A673 (cell line): ENCODE results near the gene WFDC2. TPM values are rescaled to one million over a fixed set of nuclear protein-coding genes. Genes with fewer than 3 reads are reported as not detected.

ENCODE experiments used
- BruUV-seq: library from RNA; stranded (reverse); fragments of 400-500 nt; replicated peaks from 2 replicates; lab custom pipeline; 2021; lab: Mats Ljungman, UMichigan
- CTCF ChIA-PET: fragments of 300-600 bp; sonication (Branson Sonifier 250); formaldehyde crosslinking; loops from one replicate; lab custom pipeline; 2022; ENCODE audit warnings: antibody characterized with exemption; lab: Charles Lee
- POLR2A ChIA-PET: fragments of 300-600 bp; sonication (Branson Sonifier 250); formaldehyde crosslinking; loops from one replicate; lab custom pipeline; 2022; ENCODE audit warnings: antibody characterized with exemption; ENCODE audit not compliant: low non-redundant PET; lab: Charles Lee
- DNase-seq: peaks from one replicate; pipeline ENCODE4 v3.0.0-alpha.2; 2015; ENCODE audit warnings: low spot score
- H3K27ac ChIP-seq: fragments of 200-600 bp; sonication (generic); 2 replicates; pipeline ENCODE4 v1.5.1; 2016; ENCODE audit warnings: mixed run types, low read depth, mild to moderate bottlenecking, mixed read lengths, antibody characterized with exemption, low read length; ENCODE audit not compliant: poor library complexity, severe bottlenecking
- H3K27me3 ChIP-seq: fragments of 200-600 bp; sonication (generic); replicated peaks from 2 replicates; pipeline ENCODE4 v1.6.1; 2017; ENCODE audit warnings: mixed run types, low read depth, mild to moderate bottlenecking, mixed read lengths, antibody characterized with exemption, low read length; ENCODE audit not compliant: insufficient read depth, poor library complexity
- H3K36me3 ChIP-seq: fragments of 200-600 bp; sonication (generic); 2 replicates; pipeline ENCODE4 v1.6.1; 2016; ENCODE audit warnings: mixed run types, mild to moderate bottlenecking, mixed read lengths, antibody characterized with exemption, low read length; ENCODE audit not compliant: insufficient read depth, poor library complexity, severe bottlenecking
- H3K4me1 ChIP-seq: fragments of 200-600 bp; sonication (generic); 2 replicates; pipeline ENCODE4 v1.6.1; 2017; ENCODE audit warnings: mixed run types, mild to moderate bottlenecking, mixed read lengths, antibody characterized with exemption, low read length; ENCODE audit not compliant: insufficient read depth, poor library complexity, severe bottlenecking
- H3K4me3 ChIP-seq: fragments of 200-600 bp; sonication (generic); 2 replicates; pipeline ENCODE4 v1.5.1; 2016; ENCODE audit warnings: low read depth, mixed run types, mild to moderate bottlenecking, mixed read lengths, low read length; ENCODE audit not compliant: poor library complexity, severe bottlenecking
- H3K9me3 ChIP-seq: fragments of 200-600 bp; sonication (generic); 2 replicates; pipeline ENCODE4 v1.6.1; 2016; ENCODE audit warnings: mixed run types, low read depth, mild to moderate bottlenecking, mixed read lengths, antibody characterized with exemption, low read length; ENCODE audit not compliant: poor library complexity, severe bottlenecking
- CTCF ChIP-seq: fragments of 300-800, 200-600 bp; sonication (generic); conservative IDR thresholded peaks from 2 replicates; pipeline ENCODE4 v1.5.1; 2017; ENCODE audit warnings: low read depth, mild to moderate bottlenecking, antibody characterized with exemption, low read length, moderate library complexity, mixed read lengths
- EZH2 ChIP-seq: fragments of 200-600 bp; sonication (generic); IDR thresholded peaks from 2 replicates; pipeline ENCODE4 v1.6.1; 2017; ENCODE audit warnings: borderline replicate concordance, low read depth, mild to moderate bottlenecking, mixed read lengths, antibody characterized with exemption, low read length; ENCODE audit not compliant: poor library complexity, severe bottlenecking
- intact Hi-C: fragments of 100-400 bp; cut with micrococcal nuclease; formaldehyde crosslinking; loops from one replicate; pipeline ENCODE4 v1.10.0; 2022; ENCODE audit not compliant: unreplicated experiment
- total RNA-seq: library from RNA; stranded (reverse); gene quantifications from 2 replicates; pipeline ENCODE4 v1.2.3, GENCODE V29; 2021

Gene WFDC2
- total RNA-seq, 1 experiment from 2014 or later, result not detected

GRCh38 chr20:45497971-45498494 is 28.5 kb downstream of the WFDC2 start:
- Histone ChIP-seq H3K9me3 (no peaks in the 10 kb centered on the region), H3K4me3 (no peak overlapping the region), H3K27ac (no peak overlapping the region), H3K36me3 (no peaks in the 10 kb centered on the region), H3K4me1 (no peaks in the 10 kb centered on the region), H3K27me3 (peaks cover 46% of the 10 kb centered on the region)
- no peak for DNase-seq
- BruUV-seq, result no TSS peak
- CTCF ChIA-PET, result no interaction called here
- POLR2A ChIA-PET, result no interaction called here
- no peak for TF ChIP-seq CTCF
- intact Hi-C loops, result no loop called here

GRCh38 chr20:45500022-45500421 is 30.5 kb downstream of the WFDC2 start:
- peaks cover 50% of the 10 kb centered on the region for H3K27me3 ChIP-seq
- POLR2A ChIA-PET, result no interaction called here

GRCh38 chr20:45501600-45501999 is 32.0 kb downstream of the WFDC2 start:
- no peak for DNase-seq
- Histone ChIP-seq H3K27me3 (peaks cover 42% of the 10 kb centered on the region), H3K4me3 (no peak overlapping the region), H3K9me3 (no peaks in the 10 kb centered on the region), H3K36me3 (no peaks in the 10 kb centered on the region), H3K27ac (no peak overlapping the region), H3K4me1 (no peaks in the 10 kb centered on the region)
- TF ChIP-seq CTCF (no peak), EZH2 (no peak)
- intact Hi-C loops, result no loop called here
- ChIA-PET CTCF (interaction anchor here (0.6 kb wide), 1 partner anchor 31 kb away, joined by 3 read pairs; no protein-coding TSS in a partner anchor), POLR2A (no interaction called here)
- no TSS peak for BruUV-seq

More at GRCh38 chr20:45500022-45500421, 30.5 kb downstream of the WFDC2 start:
- no peaks in the 10 kb centered on the region for H3K4me1 ChIP-seq
- no peak overlapping the region for H3K4me3 ChIP-seq
- no peak for DNase-seq
- H3K27ac ChIP-seq, result no peak overlapping the region
- H3K9me3 ChIP-seq, result no peaks in the 10 kb centered on the region
- H3K36me3 ChIP-seq, result no peaks in the 10 kb centered on the region
- no peak for TF ChIP-seq CTCF
- BruUV-seq, result no TSS peak
- CTCF ChIA-PET, result no interaction called here
- intact Hi-C loops, result no loop called here
